Ovary (tissue), 9 donors: ENCODE results near the gene ATP1A3. TPM values are rescaled to one million over a fixed set of nuclear protein-coding genes. Genes with fewer than 3 reads are reported as not detected.

Experiments
- DNase-seq, 5 donors: peaks; one replicate each; pipeline ENCODE4 v3.0.0-alpha.2; 2019 to 2020
- H3K27ac ChIP-seq, 2 donors: fragments of 200-600 bp; one replicate each; pipeline versions ENCODE4 v1.5.1 to v1.8.0; 2019 to 2022
- H3K27me3 ChIP-seq: fragments of 200-600 bp; one replicate; pipeline ENCODE4 v1.8.0; 2022
- H3K36me3 ChIP-seq: fragments of 200-600 bp; sonication (generic); one replicate; pipeline ENCODE4 v1.5.1; 2019
- H3K4me1 ChIP-seq: one replicate; pipeline ENCODE4 v1.8.1; 2013; ENCODE audit warnings: mild to moderate bottlenecking, moderate library complexity; ENCODE audit not compliant: insufficient read depth
- H3K4me3 ChIP-seq: fragments of 200-600 bp; sonication (generic); one replicate; pipeline ENCODE4 v1.5.1; 2017
- H3K9me3 ChIP-seq, 2 donors: fragments of 200-600 bp in 1 of 2; sonication (generic) in 1 of 2; one replicate each; pipeline versions ENCODE4 v1.5.1 to v1.8.1; 2013 to 2019; ENCODE audit warnings: mild to moderate bottlenecking in 1 of 2, moderate library complexity in 1 of 2
- CTCF ChIP-seq, 3 donors: fragments of 450-650 bp in 2 of 3; fragments of 200-600 bp in 1 of 3; IDR thresholded peaks; one replicate each; pipeline versions ENCODE4 v1.5.1 to v1.8.0; 2016 to 2022; ENCODE audit warnings: antibody characterized with exemption in 3 of 3, mild to moderate bottlenecking in 1 of 3
- EP300 ChIP-seq: sonication (generic); formaldehyde crosslinking; IDR thresholded peaks from one replicate; pipeline ENCODE4 v1.6.1; 2017; ENCODE audit warnings: antibody characterized with exemption
- POLR2A ChIP-seq: fragments of 450-650 bp; IDR thresholded peaks from one replicate; pipeline ENCODE4 v1.6.1; 2017; ENCODE audit warnings: antibody characterized with exemption, mild to moderate bottlenecking, moderate library complexity
- WGBS, 3 donors: extraction: QIAGEN DNeasy Blood & Tissue Kit in 1 of 3; methylation state at CpG; one replicate each; pipeline versions ENCODE4 v1.1.5 to v1.1.7; 2013 to 2017; 5-methylcytosine and 5-hydroxymethylcytosine counted together
- intact Hi-C, 4 donors: fragments of 100-400 bp; cut with DNase I; formaldehyde crosslinking; loops; one replicate each; pipeline versions ENCODE4 v1.11.0 to v1.15.1; 2022 to 2023
- polyA plus RNA-seq, 2 donors: library from polyadenylated mRNA; stranded (reverse); fragments of 200-250 nt in 1 of 2; fragments of 350-450 nt in 1 of 2; fragmentation: Illumina TruSeq in 1 of 2; extraction: RNeasy Lipid Tissue Mini Kit (QIAGEN cat#74804) in 1 of 2; gene quantifications; one replicate each; pipeline ENCODE4 v1.2.3, GENCODE V29; 2013 to 2014
- total RNA-seq, 7 donors: library from RNA; depleted of rRNA in 2 of 7; stranded (reverse); fragments of >200 nt in 2 of 7; fragmentation: NEBNext Ultra II Directional in 3 of 7; extraction: Animal tissue kit (Norgen Biotek cat#: 25700) in 3 of 7; gene quantifications; one replicate each; pipeline versions ENCODE4 v1.1.0 to v1.2.4, GENCODE V29; 2016 to 2023
- donor health status: DM: no; HTN: no; CAD: no; lungs with moderate emphysema.
- donor health status: DM: no; HTN: no; CAD: no.
- donor health status: Bipolar disorder and iron deficiency.
- donor health status: DM: yes; HTN: yes; CAD: no.
- donor health status: DM: no; HTN: no; CAD: no.
- donor health status: DM: yes; HTN: yes; CAD: no.

ATP1A3 gene
- total and polyA plus RNA-seq, 9 donors, result 0.02 to 0.33 (median 0.32) TPM; not detected in 6

GRCh38 chr19:41969772-41970458 lies 24.1 kb downstream of the ATP1A3 start:
- WGBS, 3 donors, result 84 to 90% (median 87%) methylated on average over 19 of the region's 19 CpGs
- Histone ChIP-seq H3K27me3 (no peaks in the 10 kb centered on the region), H3K4me1 (no peaks in the 10 kb centered on the region), H3K9me3 (no peaks in the 10 kb centered on the region), H3K27ac (no peak overlapping the region), H3K4me3 (no peak overlapping the region), H3K36me3 (no peaks in the 10 kb centered on the region)
- intact Hi-C loops, result no loop called here
- TF ChIP-seq EP300 (no peak), POLR2A (no peak), CTCF (IDR thresholded peaks at IDR 0.05) (no peak)
- no peak for DNase-seq

DNA sequence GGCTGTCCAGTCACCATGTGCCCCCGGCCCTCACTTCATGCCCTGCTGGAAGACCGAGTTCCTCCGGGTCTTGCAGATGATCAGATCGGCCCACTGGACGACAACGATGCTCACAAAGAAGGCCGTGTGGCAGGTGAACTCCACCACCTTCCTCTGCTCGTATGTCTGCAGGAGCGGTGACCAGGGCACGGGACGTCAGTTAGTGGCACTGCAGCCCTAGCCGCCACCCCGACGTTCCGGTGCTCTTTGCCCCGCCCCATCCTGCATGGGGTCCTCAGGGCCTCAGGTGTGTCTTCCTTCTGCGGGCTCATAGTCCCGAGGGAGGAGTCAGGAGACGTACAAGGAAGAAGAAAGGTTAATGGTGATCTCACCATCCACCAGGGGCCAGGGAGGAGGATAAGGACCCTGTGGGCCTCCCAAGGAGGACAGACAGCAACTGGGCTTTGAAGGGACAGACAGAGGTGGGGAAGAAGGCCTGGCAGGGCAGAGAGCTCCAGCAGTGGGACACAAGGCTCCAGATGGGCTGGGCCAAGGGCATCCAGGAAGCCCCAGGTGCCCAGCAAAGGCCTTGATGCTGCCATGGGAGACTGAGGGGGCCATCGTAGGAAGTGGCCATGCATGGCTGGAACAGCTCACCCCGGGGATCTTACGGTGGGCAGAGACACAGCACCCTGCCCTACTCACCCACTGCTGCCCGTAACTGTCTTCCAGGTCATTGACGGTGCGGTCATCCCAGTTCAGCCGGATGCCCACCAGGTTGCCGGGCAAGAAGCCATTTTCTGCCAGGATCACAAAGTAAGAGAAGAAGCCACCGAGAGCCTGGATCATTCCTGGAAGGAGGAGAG lies 25.1 kb downstream of the ATP1A3 start:
- no peaks in the 10 kb centered on the region for H3K4me1 ChIP-seq
- no peaks in the 10 kb centered on the region for H3K36me3 ChIP-seq
- H3K9me3 ChIP-seq, result no peaks in the 10 kb centered on the region
- H3K4me3 ChIP-seq, result no peak overlapping the region
- no peak overlapping the region for H3K27ac ChIP-seq
- DNase-seq, result no peak
- intact Hi-C loops, result no loop called here
- WGBS, 3 donors, result 72 to 80% (median 78%) methylated on average over 26 to 28 of the region's 28 CpGs
- H3K27me3 ChIP-seq, result no peaks in the 10 kb centered on the region
- TF ChIP-seq CTCF (IDR thresholded peaks at IDR 0.05) (no peak), EP300 (no peak), POLR2A (no peak)

DNA sequence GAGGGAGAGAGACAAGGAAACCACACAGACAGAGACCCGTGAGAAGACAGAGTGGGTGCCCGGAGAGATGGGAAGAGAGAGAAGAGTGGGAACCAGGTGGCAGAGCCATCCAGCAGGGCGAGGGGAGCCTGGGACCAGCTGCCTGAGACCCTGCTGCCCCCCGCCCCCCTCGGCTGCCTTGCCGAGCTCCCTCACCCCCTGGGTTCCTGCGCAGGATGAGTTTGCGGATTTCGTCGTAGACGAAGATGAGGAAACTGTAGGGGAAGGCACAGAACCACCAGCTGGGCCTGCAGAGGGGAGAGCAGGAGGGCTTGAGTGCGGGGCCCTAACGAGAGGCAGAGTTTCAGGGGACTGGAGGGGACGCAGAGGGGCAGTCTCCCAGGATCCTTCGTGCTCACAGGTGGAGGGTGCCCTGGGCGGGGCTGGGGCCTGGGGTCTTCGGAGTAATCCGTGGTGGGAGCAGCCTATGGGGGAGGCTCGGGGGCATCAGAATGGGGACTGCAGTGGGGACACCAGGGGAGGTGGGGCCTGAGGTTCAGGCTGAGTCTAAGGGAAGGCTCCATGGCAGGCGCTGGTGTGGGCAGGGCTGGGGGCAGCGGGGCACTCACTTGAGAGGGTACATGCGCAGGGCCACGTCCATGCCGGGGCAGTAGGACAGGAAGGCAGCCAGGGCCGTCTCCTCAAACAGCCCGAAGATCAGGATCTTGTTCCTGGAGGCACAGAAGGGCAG lies 26.8 kb downstream of the ATP1A3 start:
- Histone ChIP-seq H3K27ac (no peak overlapping the region), H3K9me3 (no peaks in the 10 kb centered on the region), H3K4me3 (no peak overlapping the region), H3K27me3 (no peaks in the 10 kb centered on the region), H3K36me3 (no peaks in the 10 kb centered on the region), H3K4me1 (no peaks in the 10 kb centered on the region)
- TF ChIP-seq POLR2A (no peak), EP300 (no peak), CTCF (IDR thresholded peaks at IDR 0.05) (no peak)
- WGBS, 3 donors, result 62 to 64% (median 63%) methylated on average over 25 to 26 of the region's 26 CpGs
- intact Hi-C loops, result no loop called here
- no peak for DNase-seq

DNA sequence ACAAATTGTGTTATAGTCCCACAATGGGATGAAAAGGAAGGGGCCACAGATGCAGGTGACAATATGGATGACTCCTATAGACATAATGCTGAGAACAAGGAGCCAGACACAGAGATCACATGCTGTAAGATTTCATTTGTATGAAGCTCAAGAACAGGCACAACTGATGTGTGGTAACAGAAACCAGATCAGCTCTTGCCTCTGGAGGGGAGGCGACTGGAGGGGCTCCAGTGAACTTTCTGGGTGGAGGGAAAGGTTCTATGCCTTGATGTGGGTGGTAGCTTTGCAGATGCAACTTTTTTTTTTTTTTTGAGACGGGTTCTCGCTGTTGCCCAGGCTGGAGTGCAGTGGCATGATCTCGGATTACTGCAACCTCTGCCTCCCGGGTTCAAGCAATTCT lies 28.9 kb downstream of the ATP1A3 start:
- Histone ChIP-seq H3K4me1 (no peaks in the 10 kb centered on the region), H3K36me3 (no peaks in the 10 kb centered on the region), H3K27me3 (no peaks in the 10 kb centered on the region), H3K9me3 (no peaks in the 10 kb centered on the region), H3K27ac (no peak overlapping the region), H3K4me3 (no peak overlapping the region)
- intact Hi-C loops, result no loop called here
- no peak for DNase-seq
- no peak for TF ChIP-seq EP300
- TF ChIP-seq CTCF (IDR thresholded peaks at IDR 0.05), result no peak
- TF ChIP-seq POLR2A, result no peak
- WGBS, 3 donors, result 66 to 72% (median 70%) methylated on average over 5 of the region's 5 CpGs
